ENCODE data around the gene OARD1. TPM values are rescaled to one million over a fixed set of nuclear protein-coding genes. Genes with fewer than 3 reads are reported as not detected.

OARD1 gene
- total and polyA plus RNA-seq, 10 of the 15 experiments (the other 5 are each of a cell fraction or from before 2014, with no cell fraction given), result 19.0 to 63.5 (median 43.6) TPM

- WGBS (ENCODE audit: insufficient coverage, insufficient replicate concordance, low lambda C conversion rate, missing lambda C conversion rate), result 98% methylated on average over 2 of the region's 2 CpGs
- CTCF ChIA-PET, result no interaction called here
- no peak for FAIRE-seq
Measured at GRCh38 chr6:41077536-41077935, 5.4 kb upstream of the OARD1 start.

More at GRCh38 chr6:41077536-41077935, 5.4 kb upstream of the OARD1 start:
- intact Hi-C loops (cut with micrococcal nuclease; ENCODE audit: unreplicated experiment) (loop anchor here (5.0 to 10.0 kb wide), 2 partner anchors 240 to 657 kb away; partner anchors contain the start of gene TFEB), in situ Hi-C loops (cut with MboI) (no loop called here)
- TF ChIP-seq RCOR1 (conservative IDR thresholded peaks at IDR 0.05; ENCODE audit: low read depth, low read length) (no peak), SMAD1 (IDR thresholded peaks at IDR 0.05; ENCODE audit: low read depth, partially characterized antibody) (no peak), PAX5 (IDR thresholded peaks at IDR 0.05; ENCODE audit: borderline replicate concordance, low read depth, low read length) (no peak), IKZF2 (IDR thresholded peaks at IDR 0.05) (no peak), ZNF592 (IDR thresholded peaks at IDR 0.05) (no peak)
- BruUV-seq (replicated peaks), result no TSS peak
- no peak overlapping the region for H3K9ac ChIP-seq (ENCODE audit: control insufficient read depth, insufficient read depth, low read length)
- ChIA-PET POLR2A (no interaction called here), SMC1A (ENCODE audit: uncharacterized antibody, unreplicated experiment) (interaction anchor here (1.1 to 2.8 kb wide), 2 partner anchors 14 to 30 kb away, joined by 3 to 10 read pairs; no protein-coding TSS in a partner anchor), RAD21 (ENCODE audit: unreplicated experiment) (no interaction called here)
- no peaks in the 10 kb centered on the region for H3K27me3 ChIP-seq (replicated peaks in 1 of 2; ENCODE audit: control insufficient read depth in 2 of 2, insufficient read depth in 2 of 2, low read length in 1 of 2)
- ATAC-seq, result no peak
- H2AFZ ChIP-seq (ENCODE audit: control insufficient read depth, low read depth, low read length), result no peak overlapping the region
- no peaks in the 10 kb centered on the region for H4K20me1 ChIP-seq (ENCODE audit: control insufficient read depth, insufficient read depth)
- DNase-seq (ENCODE audit: low read depth, low spot score), result no peak
- H3K27ac ChIP-seq (ENCODE audit: control insufficient read depth, insufficient read depth), result no peak overlapping the region
- peaks cover 63% of the 10 kb centered on the region for H3K79me2 ChIP-seq (ENCODE audit: control insufficient read depth, insufficient read depth, low read length)
- peaks cover 4 to 12% of the 10 kb centered on the region in 2 experiments; a peak in 3 of 4 replicates for H3K36me3 ChIP-seq (ENCODE audit: control insufficient read depth in 2 of 2, insufficient read depth in 2 of 2, low read length in 1 of 2)
- H3K4me2 ChIP-seq (ENCODE audit: control insufficient read depth, insufficient read depth), result no peak overlapping the region
- H3K4me3 ChIP-seq, result no peak overlapping the region
- peaks cover 5% of the 10 kb centered on the region; the same call in 1 of the 2 replicates for H3K4me1 ChIP-seq (ENCODE audit: control insufficient read depth, insufficient read depth, low read length)
- no peaks in the 10 kb centered on the region for H3K9me3 ChIP-seq (replicated peaks; ENCODE audit: control insufficient read depth, insufficient read depth, low read length)

Measured in GM12878 (cell line).